ENCODE data around the gene ITCH.

- peak in 3 of 12 donors; percentile 16 to 27 (median 22) for TF ChIP-seq CTCF (IDR thresholded peaks at IDR 0.05)
- no peak for TF ChIP-seq POLR2A (IDR thresholded peaks at IDR 0.05)
Measured at GRCh38 chr20:34528921-34529297, 165.8 kb downstream of the ITCH start.
